ENCODE data around the gene RIN3.
"Not testable (repeated sequence)": the region's sequence is repeated elsewhere in the genome, so short reads cannot be mapped to it uniquely, and the experiment has no call there.

The RIN3 gene

DNA sequence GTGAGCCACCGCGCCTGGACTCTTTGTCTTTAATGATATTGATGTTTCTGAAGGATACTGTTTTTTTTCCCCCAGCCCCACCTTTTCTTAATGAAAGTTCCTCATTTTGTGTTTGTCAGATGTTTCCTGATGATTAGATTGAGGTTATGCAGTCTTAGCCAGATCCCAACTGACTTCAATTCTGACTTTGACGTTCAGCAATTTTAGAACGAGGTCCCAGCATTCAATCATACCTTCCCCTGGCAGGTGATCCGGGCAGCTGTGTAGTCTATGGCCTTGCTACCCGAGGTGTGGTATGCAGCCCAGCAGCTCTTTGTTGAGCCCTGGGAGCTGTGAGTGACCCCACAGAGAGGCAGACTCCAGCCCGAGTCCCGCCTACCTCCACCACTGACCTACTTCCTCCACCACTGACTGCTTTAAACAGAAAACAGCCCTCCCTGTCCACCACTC, 152.1 kb downstream of the RIN3 start:
- no peak for DNase-seq (ENCODE audit: low spot score)

DNA sequence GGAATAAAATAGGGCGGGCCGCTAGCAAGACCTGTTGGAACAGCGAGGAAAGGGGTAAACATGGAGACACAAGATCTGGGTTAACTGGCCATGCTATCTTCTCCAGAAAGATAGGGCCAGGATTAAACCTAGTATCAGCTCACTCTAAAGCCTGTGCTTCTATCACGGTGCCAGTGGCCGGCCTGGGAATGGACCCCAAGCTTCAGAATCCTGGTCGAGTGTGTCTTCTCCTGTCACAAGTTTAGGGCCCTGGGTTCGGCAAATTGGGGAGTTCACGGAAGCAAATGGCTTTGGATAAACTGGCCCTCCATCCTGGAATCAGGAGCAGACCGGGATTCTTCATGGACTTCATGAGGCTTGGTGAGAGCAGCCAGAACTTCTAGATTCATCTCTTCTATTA, 152.7 kb downstream of the RIN3 start:
- DNase-seq (ENCODE audit: low spot score) = no peak

DNA sequence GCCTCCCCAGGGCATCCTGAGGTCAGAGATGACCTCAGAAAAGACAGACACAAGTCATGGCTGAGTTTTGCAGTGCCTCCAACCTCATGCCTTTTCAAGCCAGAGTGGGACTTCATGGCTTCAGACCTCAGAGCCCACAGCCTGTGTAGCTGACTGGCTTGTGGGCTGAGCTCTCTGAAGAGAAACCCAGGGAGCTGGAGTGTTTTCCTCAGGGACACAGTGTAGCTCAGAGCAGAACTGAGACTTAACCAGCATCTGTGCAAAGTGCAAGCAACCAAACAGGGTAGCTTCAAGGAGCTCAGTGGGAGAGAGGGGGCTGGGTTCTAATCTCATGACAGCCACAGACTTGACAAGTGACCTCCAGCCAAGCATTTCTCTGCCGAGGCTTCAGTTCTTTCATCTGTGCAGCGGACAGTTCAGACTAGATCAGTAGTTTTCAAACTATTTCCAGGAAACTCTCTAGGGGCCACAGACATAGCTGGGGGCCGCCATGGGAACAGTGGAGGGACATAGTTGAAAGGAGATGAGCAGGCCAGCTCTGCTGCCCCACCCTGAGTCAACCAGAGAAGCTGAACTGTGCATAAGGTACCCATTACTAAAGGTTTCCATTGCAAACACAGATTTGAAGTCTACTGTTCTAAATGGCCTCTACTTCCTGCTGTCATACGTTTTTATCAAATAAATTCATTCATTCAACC, 154.8 kb downstream of the RIN3 start:
- DNase-seq (ENCODE audit: low spot score) = no peak

GRCh38 chr14:92670160-92670559, 156.6 kb downstream of the RIN3 start:
- DNase-seq (ENCODE audit: low spot score) = no peak

DNA sequence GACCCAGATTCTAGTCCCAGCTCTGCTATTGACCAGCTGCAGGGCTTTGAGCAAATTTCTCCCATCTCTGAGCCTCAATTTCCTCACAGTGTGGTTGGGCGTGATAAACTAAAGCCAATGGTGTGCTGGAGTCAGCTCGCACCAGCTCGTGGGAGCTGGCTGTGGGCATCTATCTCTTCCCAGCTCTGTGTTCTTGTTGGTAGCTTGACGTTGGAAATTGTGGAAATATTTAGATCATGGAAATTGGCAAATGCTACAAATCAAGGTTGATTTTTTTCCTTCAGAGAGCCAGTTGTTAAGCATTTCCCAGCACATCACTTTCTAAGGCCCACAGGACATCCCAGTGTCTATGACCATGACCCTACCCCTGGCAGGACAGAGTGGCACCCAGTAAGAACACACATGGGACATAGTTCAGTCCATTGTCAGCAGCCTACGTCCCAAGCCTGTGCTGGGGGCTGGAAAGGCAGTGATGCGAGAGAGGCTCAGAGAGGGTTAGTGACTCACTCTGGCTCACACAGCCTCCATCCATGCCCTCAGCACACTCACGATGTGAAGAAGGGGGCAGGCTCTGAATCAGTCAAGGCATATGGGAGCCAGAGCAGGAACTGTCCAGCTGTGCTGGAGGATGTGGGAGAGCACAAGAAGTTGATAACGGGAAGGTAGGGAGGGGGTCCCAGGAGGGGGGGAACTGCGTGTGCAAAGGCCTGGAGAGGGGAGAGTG, 157.2 kb downstream of the RIN3 start:
- no peak for DNase-seq (ENCODE audit: low spot score)

DNA sequence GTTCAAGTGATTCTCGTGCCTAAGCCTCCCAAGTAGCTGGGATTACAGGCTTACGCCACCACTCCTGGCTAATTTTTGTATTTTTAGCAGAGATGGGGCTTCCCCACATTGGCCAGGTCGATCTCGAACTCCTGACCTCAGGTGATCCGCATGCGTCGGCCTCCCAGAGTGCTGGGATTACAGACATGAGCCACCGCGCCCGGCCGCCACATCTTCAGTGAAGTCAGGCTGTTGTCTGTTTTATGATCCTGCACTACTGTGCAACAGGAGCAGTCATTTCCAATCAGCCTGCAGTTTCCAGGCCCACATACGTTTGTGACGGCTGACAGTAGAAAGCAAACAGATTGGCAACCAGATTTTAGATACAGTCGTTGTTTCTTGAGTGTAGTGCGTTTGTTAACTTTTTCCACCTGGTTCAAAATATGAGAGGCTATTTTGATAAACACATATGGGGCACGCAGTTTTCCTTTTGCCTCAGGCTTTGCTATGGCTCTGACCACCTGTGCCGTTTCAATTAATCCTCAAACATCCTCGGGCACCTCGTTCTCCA, 160.1 kb downstream of the RIN3 start:
- DNase-seq (ENCODE audit: low spot score) = no peak

- no peak for DNase-seq (ENCODE audit: low spot score)
Observed at GRCh38 chr14:92675421-92675820, 161.8 kb downstream of the RIN3 start.

DNA sequence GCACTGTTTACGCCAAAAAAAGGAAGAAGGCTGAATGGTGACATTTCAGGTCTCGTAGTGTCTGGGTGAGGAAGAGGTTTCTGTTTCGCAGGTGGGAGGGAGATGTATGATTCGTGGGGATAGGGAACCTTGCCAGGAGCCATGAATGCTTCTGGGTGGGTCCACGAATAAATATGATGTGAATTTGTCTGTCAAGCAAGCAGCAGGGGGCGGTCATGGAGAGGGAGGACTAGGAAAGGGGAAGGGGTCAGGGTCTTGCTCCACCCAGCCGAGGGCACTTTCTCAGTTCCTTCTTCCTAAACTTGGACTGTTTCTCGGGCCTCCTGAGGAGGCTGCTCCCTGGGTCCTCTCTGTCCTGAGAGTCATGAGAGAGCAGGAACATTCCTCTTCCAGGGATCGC, 162.4 kb downstream of the RIN3 start:
- DNase-seq (ENCODE audit: low spot score) = no peak

- no peak for DNase-seq (ENCODE audit: low spot score)
Observed at GRCh38 chr14:92676403-92677086, 163.0 kb downstream of the RIN3 start.

DNA sequence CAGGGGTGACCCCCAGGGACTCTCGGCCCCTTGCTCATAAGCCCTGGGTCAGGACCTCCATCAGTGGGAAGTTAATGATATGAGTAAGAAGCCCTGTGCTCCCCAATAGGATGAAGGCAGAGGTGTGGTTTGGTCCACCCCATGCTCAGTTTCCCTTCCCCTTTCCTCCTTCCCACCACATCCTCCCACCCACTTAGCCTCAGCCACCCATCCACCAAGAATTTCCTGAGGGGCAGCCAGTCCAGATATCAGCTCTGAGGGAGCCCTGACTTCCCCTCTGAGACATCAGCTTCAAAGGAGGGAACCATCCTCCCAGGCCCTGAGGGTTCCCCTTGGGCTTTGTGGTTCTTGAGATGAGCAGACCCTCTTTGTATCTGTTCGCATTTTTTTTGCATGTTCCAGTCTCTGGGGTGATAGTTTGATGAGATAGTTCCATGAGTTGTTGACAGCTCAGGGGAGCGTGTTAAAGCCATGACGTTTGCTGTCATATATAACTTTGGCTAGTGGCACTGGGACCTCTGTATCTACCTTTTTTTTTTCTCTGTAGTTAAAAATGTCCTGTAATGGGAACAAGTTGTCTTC, 163.6 kb downstream of the RIN3 start:
- DNase-seq (ENCODE audit: low spot score) = no peak

DNA sequence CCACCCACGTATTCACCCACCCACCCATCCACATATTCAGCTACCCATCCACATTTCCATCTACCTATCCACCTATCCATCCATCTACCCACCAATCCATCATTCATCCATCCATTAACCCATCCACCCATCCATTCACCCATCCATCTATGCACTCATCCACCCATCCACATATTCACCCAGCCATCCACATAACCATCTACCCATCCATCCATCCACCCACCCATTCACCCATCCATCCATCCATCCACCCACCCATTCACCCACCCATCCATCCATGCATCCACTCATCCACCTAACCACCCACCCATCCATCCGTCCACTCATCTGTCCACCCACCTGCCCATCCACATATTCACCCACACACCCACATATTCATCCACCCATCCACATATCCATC, 164.4 kb downstream of the RIN3 start:
- no peak for DNase-seq (ENCODE audit: low spot score)

GRCh38 chr14:92678766-92679165, 165.2 kb downstream of the RIN3 start:
- no peak for DNase-seq (ENCODE audit: low spot score)

DNA sequence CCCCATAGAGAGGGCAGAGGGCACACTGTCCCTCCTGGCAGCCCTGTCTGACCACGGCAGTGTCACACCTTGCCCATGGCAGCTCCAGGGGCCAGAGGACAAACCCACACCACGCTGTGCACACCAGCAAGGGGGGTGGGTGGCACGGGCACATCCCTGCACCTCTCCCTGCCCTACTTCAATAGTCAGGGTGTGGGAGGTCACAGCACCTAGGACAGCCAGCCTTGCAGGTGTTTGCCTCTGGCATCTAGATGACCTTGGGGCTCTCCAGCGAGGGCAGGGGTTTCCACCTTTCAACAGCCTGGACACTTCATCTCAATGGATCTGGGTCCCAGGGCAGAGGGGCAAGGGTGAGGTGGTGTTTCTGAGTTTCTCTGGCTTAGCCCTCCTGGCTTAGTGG, 165.7 kb downstream of the RIN3 start:
- no peak for DNase-seq (ENCODE audit: low spot score)

GRCh38 chr14:92680330-92680729, 166.7 kb downstream of the RIN3 start:
- not testable (repeated sequence) for DNase-seq (ENCODE audit: low spot score)

DNA sequence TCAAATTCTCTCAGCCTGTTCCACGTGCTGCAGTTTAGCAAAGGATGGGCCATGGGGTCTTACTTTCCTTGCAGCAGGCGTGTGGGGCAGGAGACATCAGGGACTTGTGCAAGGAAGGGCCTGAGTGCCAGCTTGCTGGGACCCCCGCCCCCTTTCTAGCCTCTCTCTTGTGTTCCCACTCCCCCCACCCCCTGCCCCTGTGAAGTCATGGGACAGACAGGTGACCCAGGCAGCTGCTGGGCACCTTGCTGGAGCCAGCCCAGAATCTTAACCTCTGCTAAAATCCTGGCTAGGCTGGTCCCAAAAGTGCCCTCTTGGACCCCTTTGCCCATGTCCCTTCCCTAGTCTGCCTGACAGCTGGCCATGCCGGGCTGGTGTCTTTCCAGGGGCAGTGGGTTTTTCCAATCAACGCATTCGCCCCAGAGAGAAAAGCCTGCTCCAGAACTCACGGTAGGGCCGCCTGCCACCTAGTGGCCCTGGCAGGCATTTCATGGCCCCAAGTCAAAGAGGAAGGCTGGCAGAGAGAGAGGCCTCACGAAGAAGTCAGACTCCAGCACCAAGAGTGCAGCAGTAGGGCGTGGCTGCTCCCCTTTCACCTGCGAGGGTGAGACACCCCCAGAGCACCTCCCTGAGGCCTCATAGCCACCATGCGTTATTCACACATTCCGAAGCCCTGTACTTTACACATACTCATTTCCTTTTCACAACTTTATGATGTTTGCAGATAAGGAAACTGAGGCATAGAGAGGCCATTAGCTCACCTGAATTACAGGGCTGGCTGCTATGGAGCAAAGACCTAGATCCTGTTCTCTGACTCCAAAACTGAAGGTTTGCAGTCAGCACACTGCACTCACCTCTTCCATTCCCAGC, 167.4 kb downstream of the RIN3 start:
- DNase-seq (ENCODE audit: low spot score) = peak; percentile 54

DNA sequence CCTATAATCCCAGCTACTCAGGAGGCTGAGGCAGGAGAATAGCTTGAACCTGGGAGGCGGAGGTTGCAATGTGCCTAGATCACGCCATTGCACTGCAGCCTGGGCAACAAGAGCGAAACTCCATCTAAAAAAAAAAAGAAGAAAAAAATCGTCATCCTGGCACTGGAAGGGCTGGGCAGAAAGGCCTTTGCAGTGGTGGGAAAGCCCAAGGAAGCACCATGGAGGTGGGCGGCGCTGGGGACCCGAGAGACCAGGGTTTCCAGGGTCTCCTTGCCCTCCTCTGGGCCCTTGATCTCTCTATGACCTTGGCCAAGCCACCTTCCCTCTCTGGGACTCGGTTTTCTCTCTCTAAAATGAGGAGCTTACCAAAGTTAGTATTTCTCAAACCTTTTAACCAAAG, 169.5 kb downstream of the RIN3 start:
- no peak for DNase-seq (ENCODE audit: low spot score)

DNA sequence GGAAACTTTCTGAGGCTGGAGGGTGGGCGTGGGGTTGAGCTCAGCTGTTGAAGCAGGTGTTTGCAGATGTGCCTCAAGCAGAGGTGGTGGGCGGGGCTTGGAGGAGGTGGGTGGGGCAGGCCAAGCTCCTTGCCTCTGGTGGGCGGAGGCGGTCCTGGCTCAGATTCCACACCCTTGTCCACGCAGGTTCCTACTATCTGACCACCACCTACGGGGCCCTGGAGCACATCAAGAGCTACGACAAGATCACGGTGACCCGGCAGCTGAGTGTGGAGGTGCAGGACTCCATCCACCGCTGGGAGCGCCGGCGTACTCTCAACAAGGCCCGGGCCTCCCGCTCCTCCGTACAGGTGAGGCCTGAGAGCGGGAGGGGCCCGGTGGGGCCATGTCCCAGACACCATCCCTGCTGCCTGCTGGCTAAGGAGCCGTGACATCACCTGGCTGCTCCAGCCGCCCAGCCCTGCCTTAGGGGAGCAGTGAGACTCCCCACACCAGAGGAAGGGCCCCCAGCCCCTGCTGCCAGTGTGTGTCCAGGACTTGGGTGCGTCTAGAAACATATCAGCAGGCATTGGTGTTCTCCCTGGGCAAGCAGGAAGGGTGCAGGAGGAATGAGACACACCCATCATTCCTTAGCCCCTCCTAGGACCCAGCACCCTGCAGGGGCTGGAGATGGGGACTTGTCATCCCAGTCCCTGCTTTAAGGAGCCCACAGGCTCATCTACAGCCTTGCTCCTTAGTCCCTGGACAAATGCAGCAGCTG, 171.4 kb downstream of the RIN3 start:
- no peak for DNase-seq (ENCODE audit: low spot score)

- DNase-seq (ENCODE audit: low spot score) = no peak
Observed at GRCh38 chr14:92685784-92686355, 172.3 kb downstream of the RIN3 start.

GRCh38 chr14:92686411-92686899, 172.9 kb downstream of the RIN3 start:
- no peak for DNase-seq (ENCODE audit: low spot score)

- peak; percentile 58 for DNase-seq (ENCODE audit: low spot score)
Observed at GRCh38 chr14:92686900-92687427, 173.4 kb downstream of the RIN3 start.
